HEK293 (cell line): ENCODE results near the gene RRAGC.

Experiments used
- CTCF ChIA-PET: fragments of 350-600 bp; formaldehyde crosslinking; extraction: SDS; loops from one replicate; lab custom pipeline; 2021; ENCODE audit warnings: antibody characterized with exemption; lab: Yijun Ruan, JAX
- POLR2A ChIA-PET: fragments of 300-600 bp; formaldehyde crosslinking; extraction: SDS; loops from one replicate; lab custom pipeline; 2020; ENCODE audit warnings: antibody characterized with exemption, inconsistent platforms; lab: Yijun Ruan, JAX
- H3K27ac ChIP-seq: fragments of 200-500 bp; sonication (Bioruptor generic); 2 replicates; pipeline ENCODE4 v1.5.1; 2014; ENCODE audit warnings: low read depth, low read length, control low read depth, inconsistent platforms; ENCODE audit errors: extremely low read depth
- H3K36me3 ChIP-seq, 2 experiments: fragments of 200-500 bp in 1 of 2; sonication (Bioruptor generic) in 1 of 2; 1 replicate in 1 of 2; 2 replicates in 1 of 2; pipeline ENCODE4 v1.5.1; 2014 to 2017; ENCODE audit warnings: inconsistent platforms in 2 of 2, low read length in 2 of 2; ENCODE audit not compliant: control insufficient read depth in 2 of 2, insufficient read depth in 1 of 2
- H3K4me1 ChIP-seq: fragments of 200-500 bp; sonication (Bioruptor generic); 2 replicates; pipeline ENCODE4 v1.5.1; 2014; ENCODE audit warnings: mild to moderate bottlenecking, low read length, inconsistent platforms; ENCODE audit not compliant: control insufficient read depth, insufficient read depth
- H3K4me3 ChIP-seq: 2 replicates; pipeline ENCODE4 v1.5.1; 2011; ENCODE audit warnings: low read depth, mild to moderate bottlenecking, control low read depth, low read length, moderate library complexity
- H3K9me3 ChIP-seq: fragments of 200-500 bp; sonication (Bioruptor generic); 2 replicates; pipeline ENCODE4 v1.5.1; 2014; ENCODE audit warnings: low read depth, low read length, inconsistent platforms; ENCODE audit not compliant: control insufficient read depth, insufficient read depth
- BCL11A ChIP-seq: fragments of 450-650 bp; formaldehyde crosslinking; IDR thresholded peaks from 2 replicates; pipeline ENCODE4 v1.5.1; 2016; ENCODE audit warnings: low read depth, missing biosample characterization, missing genetic modification characterization
- FEZF1 ChIP-seq: fragments of 450-650 bp; formaldehyde crosslinking; IDR thresholded peaks from 2 replicates; pipeline ENCODE4 v1.5.1; 2016; ENCODE audit warnings: missing biosample characterization, missing genetic modification characterization
- KLF17 ChIP-seq: fragments of 450-650 bp; formaldehyde crosslinking; IDR thresholded peaks from 2 replicates; pipeline ENCODE4 v1.5.1; 2016; ENCODE audit warnings: missing biosample characterization, missing genetic modification characterization
- MEIS1 ChIP-seq: sonication (generic); formaldehyde crosslinking; IDR thresholded peaks from 2 replicates; pipeline ENCODE4 v1.8.1; 2022; ENCODE audit warnings: missing genetic modification reagents, mild to moderate bottlenecking, borderline replicate concordance
- MYNN ChIP-seq: fragments of 450-650 bp; formaldehyde crosslinking; IDR thresholded peaks from 2 replicates; pipeline ENCODE4 v1.5.1; 2016; ENCODE audit warnings: missing biosample characterization, missing genetic modification characterization, borderline replicate concordance
- PBX3 ChIP-seq: sonication (generic); formaldehyde crosslinking; IDR thresholded peaks from 2 replicates; pipeline ENCODE4 v1.8.1; 2022; ENCODE audit warnings: mild to moderate bottlenecking, moderate library complexity, missing genetic modification reagents
- ZBTB6 ChIP-seq: fragments of 450-650 bp; formaldehyde crosslinking; IDR thresholded peaks from 2 replicates; pipeline ENCODE4 v1.5.1; 2017; ENCODE audit warnings: missing biosample characterization, missing genetic modification characterization
- ZFP3 ChIP-seq: fragments of 450-650 bp; formaldehyde crosslinking; IDR thresholded peaks from 2 replicates; pipeline ENCODE4 v1.5.1; 2016; ENCODE audit warnings: low read depth, missing biosample characterization, missing genetic modification characterization
- ZNF121 ChIP-seq: fragments of 450-650 bp; formaldehyde crosslinking; IDR thresholded peaks from 2 replicates; pipeline ENCODE4 v1.5.1; 2016; ENCODE audit warnings: missing biosample characterization, missing genetic modification characterization
- ZNF133 ChIP-seq: fragments of 450-650 bp; formaldehyde crosslinking; IDR thresholded peaks from 2 replicates; pipeline ENCODE4 v1.5.1; 2016; ENCODE audit warnings: missing biosample characterization, missing genetic modification characterization
- ZNF211 ChIP-seq: fragments of 450-650 bp; formaldehyde crosslinking; IDR thresholded peaks from 2 replicates; pipeline ENCODE4 v1.5.1; 2016; ENCODE audit warnings: low read depth, missing biosample characterization, missing genetic modification characterization
- ZNF391 ChIP-seq: fragments of 450-650 bp; formaldehyde crosslinking; IDR thresholded peaks from 2 replicates; pipeline ENCODE4 v1.5.1; 2016; ENCODE audit warnings: low read depth, missing biosample characterization, missing genetic modification characterization, borderline replicate concordance
- ZNF518A ChIP-seq: fragments of 450-650 bp; formaldehyde crosslinking; conservative IDR thresholded peaks from 2 replicates; pipeline ENCODE4 v1.5.1; 2016; ENCODE audit warnings: low read depth, missing biosample characterization, missing genetic modification characterization
- ZNF664 ChIP-seq: fragments of 450-650 bp; formaldehyde crosslinking; IDR thresholded peaks from 2 replicates; pipeline ENCODE4 v1.5.1; 2016; ENCODE audit warnings: missing biosample characterization, missing genetic modification characterization
- ZNF704 ChIP-seq: fragments of 450-650 bp; formaldehyde crosslinking; IDR thresholded peaks from 2 replicates; pipeline ENCODE4 v1.5.1; 2016; ENCODE audit warnings: missing biosample characterization, missing genetic modification characterization
- TF ChIP-seq, protein P1 (sequence below): IDR thresholded peaks from 2 replicates; pipeline ENCODE4 v1.6.1; 2011; ENCODE audit warnings: mild to moderate bottlenecking, low read depth, low read length, borderline replicate concordance
- TF ChIP-seq, protein P2 (sequence below): fragments of 450-650 bp; formaldehyde crosslinking; IDR thresholded peaks from 2 replicates; pipeline ENCODE4 v1.5.1; 2016; ENCODE audit warnings: missing biosample characterization, missing genetic modification characterization

RRAGC gene

DNA sequence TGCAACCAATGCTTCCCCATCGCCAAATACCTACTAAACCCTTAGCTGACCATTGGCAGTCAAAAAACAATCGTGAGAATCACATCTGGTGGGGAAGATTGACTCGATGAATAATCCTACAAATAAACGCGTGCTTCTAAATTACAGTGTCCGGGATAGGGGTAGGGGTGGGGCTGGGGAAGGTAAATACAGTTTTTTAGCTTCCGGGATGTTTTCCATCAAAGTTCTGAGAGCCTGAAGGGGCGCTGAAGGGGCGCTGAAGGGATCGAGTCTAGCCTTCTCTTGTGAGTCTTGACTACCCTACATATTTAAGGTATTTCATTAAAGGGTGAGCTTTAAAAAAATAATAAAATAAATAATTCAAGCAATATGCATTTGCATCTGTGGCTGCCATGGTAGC is 40.5 kb downstream of the RRAGC start:
- Histone ChIP-seq H3K4me3 (no peak overlapping the region), H3K36me3 (no peaks in the 10 kb centered on the region), H3K4me1 (no peaks in the 10 kb centered on the region), H3K27ac (no peak overlapping the region), H3K9me3 (no peaks in the 10 kb centered on the region)
- no peak for TF ChIP-seq BCL11A (tag by site-specific recombination)
- TF ChIP-seq ZNF211 (tag by site-specific recombination) = no peak
- no peak for TF ChIP-seq ZNF133 (tag by site-specific recombination)
- TF ChIP-seq PBX3 (CRISPR knock-in tag) = no peak
- TF ChIP-seq ZBTB6 = no peak
- TF ChIP-seq ZNF704 = no peak
- ChIA-PET CTCF (interaction anchor here (0.6 to 4.5 kb wide), 15 partner anchors 8 to 1331 kb away, joined by 3 to 23 read pairs (median 4); no protein-coding TSS in a partner anchor), POLR2A (interaction anchor here (0.6 kb wide), 1 partner anchor 963 kb away, joined by 3 read pairs; no protein-coding TSS in a partner anchor)

- Histone ChIP-seq H3K4me3 (peak overlapping the region; percentile 35), H3K9me3 (no peaks in the 10 kb centered on the region), H3K27ac (no peak overlapping the region; the same call in 1 of the 2 replicates), H3K36me3 (no peaks in the 10 kb centered on the region), H3K4me1 (no peaks in the 10 kb centered on the region)
- CTCF ChIA-PET = interaction anchor here (0.6 to 4.5 kb wide), 19 partner anchors 9 to 1331 kb away, joined by 3 to 23 read pairs (median 4); no protein-coding TSS in a partner anchor
- POLR2A ChIA-PET = no interaction called here
- no peak for TF ChIP-seq FEZF1 (tag by site-specific recombination)
- TF ChIP-seq ZNF391 (tag by site-specific recombination) = no peak
- TF ChIP-seq MEIS1 (CRISPR knock-in tag) = no peak
- TF ChIP-seq MYNN (tag by site-specific recombination) = no peak
- no peak for TF ChIP-seq ZNF664 (tag by site-specific recombination)
- no peak for TF ChIP-seq ZNF121 (tag by site-specific recombination)
- TF ChIP-seq, protein P1, sequence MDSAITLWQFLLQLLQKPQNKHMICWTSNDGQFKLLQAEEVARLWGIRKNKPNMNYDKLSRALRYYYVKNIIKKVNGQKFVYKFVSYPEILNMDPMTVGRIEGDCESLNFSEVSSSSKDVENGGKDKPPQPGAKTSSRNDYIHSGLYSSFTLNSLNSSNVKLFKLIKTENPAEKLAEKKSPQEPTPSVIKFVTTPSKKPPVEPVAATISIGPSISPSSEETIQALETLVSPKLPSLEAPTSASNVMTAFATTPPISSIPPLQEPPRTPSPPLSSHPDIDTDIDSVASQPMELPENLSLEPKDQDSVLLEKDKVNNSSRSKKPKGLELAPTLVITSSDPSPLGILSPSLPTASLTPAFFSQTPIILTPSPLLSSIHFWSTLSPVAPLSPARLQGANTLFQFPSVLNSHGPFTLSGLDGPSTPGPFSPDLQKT = no peak
- no peak for TF ChIP-seq ZFP3 (tag by site-specific recombination)
- TF ChIP-seq, protein P2, sequence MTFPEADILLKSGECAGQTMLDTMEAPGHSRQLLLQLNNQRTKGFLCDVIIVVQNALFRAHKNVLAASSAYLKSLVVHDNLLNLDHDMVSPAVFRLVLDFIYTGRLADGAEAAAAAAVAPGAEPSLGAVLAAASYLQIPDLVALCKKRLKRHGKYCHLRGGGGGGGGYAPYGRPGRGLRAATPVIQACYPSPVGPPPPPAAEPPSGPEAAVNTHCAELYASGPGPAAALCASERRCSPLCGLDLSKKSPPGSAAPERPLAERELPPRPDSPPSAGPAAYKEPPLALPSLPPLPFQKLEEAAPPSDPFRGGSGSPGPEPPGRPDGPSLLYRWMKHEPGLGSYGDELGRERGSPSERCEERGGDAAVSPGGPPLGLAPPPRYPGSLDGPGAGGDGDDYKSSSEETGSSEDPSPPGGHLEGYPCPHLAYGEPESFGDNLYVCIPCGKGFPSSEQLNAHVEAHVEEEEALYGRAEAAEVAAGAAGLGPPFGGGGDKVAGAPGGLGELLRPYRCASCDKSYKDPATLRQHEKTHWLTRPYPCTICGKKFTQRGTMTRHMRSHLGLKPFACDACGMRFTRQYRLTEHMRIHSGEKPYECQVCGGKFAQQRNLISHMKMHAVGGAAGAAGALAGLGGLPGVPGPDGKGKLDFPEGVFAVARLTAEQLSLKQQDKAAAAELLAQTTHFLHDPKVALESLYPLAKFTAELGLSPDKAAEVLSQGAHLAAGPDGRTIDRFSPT (tag by site-specific recombination) = no peak
- no peak for TF ChIP-seq ZNF518A (tag by site-specific recombination)
- TF ChIP-seq KLF17 (tag by site-specific recombination) = no peak
Measured at GRCh38 chr1:38818175-38818976, 41.2 kb downstream of the RRAGC start.
